ENCODE results near the gene CDC42EP5. TPM values are rescaled to one million over a fixed set of nuclear protein-coding genes. Genes with fewer than 3 reads are reported as not detected.

CDC42EP5 gene
- total RNA-seq, 1 donor from 2014 or later: 8.7 TPM

DNA sequence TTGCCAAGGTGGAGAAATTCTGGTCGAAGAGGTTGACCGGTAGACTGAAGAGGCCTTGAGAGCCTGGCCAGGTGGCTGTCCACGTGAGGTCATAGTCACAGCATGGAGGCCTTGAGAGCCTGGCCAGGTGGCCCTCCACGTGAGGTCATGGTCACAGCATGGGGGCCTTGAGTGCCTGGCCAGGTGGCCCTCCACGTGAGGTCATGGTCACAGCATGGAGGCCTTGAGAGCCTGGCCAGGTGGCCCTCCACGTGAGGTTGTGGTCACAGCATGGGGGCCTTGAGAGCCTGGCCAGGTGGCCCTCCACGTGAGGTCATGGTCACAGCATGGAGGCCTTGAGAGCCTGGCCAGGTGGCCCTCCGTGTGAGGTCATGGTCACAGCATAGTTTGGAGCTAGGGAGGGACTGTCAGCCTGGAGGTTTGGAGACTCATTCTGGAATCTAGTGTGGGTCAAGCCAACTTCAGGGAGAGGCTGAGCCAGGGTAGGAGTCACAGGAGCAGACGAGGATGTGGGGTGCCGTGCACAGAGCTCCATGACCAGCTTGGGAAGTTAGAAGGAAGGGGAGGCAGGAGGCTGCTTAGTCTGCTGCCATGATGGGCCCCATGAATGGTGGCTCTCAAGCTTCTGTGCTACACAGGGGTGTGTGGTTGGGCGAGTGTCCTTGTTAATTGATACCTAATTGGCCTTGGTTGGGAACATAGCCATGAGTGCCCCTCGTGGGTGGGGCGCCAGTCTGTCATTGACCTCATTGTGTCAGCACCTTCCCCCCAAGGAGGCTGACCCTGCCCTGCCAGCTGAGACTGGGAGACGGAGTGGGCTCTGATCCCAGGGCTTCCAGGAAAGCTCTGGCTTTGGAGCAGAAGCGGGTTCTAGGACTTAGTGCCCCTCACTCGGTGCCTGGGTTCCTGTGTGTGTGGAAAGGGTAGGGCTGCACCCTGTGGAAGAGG is 13.5 kb downstream of the CDC42EP5 start:
- H3K27ac ChIP-seq (replicated peaks): no peak overlapping the region

GRCh38 chr19:54458648-54459281 is 14.3 kb downstream of the CDC42EP5 start:
- Histone ChIP-seq H3K4me1 (peaks cover 52% of the 10 kb centered on the region), H3K4me3 (no peak overlapping the region), H3K9me3 (replicated peaks) (no peaks in the 10 kb centered on the region), H3K27ac (replicated peaks) (no peak overlapping the region), H3K27me3 (ENCODE audit: low read depth) (no peaks in the 10 kb centered on the region), H3K36me3 (peaks cover 86% of the 10 kb centered on the region)
- DNase-seq: no peak
- intact Hi-C loops (cut with micrococcal nuclease): no loop called here
- TF ChIP-seq, protein P1, sequence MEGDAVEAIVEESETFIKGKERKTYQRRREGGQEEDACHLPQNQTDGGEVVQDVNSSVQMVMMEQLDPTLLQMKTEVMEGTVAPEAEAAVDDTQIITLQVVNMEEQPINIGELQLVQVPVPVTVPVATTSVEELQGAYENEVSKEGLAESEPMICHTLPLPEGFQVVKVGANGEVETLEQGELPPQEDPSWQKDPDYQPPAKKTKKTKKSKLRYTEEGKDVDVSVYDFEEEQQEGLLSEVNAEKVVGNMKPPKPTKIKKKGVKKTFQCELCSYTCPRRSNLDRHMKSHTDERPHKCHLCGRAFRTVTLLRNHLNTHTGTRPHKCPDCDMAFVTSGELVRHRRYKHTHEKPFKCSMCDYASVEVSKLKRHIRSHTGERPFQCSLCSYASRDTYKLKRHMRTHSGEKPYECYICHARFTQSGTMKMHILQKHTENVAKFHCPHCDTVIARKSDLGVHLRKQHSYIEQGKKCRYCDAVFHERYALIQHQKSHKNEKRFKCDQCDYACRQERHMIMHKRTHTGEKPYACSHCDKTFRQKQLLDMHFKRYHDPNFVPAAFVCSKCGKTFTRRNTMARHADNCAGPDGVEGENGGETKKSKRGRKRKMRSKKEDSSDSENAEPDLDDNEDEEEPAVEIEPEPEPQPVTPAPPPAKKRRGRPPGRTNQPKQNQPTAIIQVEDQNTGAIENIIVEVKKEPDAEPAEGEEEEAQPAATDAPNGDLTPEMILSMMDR (IDR thresholded peaks at IDR 0.05; ENCODE audit: borderline replicate concordance): no peak

More for the DNA sequence above, 13.5 kb downstream of the CDC42EP5 start:
- H3K27me3 ChIP-seq (ENCODE audit: low read depth): no peaks in the 10 kb centered on the region
- intact Hi-C loops (cut with micrococcal nuclease): no loop called here
- H3K4me3 ChIP-seq: no peak overlapping the region
- DNase-seq: no peak
- H3K36me3 ChIP-seq: peaks cover 78% of the 10 kb centered on the region
- TF ChIP-seq, protein P1 (IDR thresholded peaks at IDR 0.05; ENCODE audit: borderline replicate concordance): no peak
- H3K9me3 ChIP-seq (replicated peaks): no peaks in the 10 kb centered on the region
- peaks cover 59% of the 10 kb centered on the region for H3K4me1 ChIP-seq

DNA sequence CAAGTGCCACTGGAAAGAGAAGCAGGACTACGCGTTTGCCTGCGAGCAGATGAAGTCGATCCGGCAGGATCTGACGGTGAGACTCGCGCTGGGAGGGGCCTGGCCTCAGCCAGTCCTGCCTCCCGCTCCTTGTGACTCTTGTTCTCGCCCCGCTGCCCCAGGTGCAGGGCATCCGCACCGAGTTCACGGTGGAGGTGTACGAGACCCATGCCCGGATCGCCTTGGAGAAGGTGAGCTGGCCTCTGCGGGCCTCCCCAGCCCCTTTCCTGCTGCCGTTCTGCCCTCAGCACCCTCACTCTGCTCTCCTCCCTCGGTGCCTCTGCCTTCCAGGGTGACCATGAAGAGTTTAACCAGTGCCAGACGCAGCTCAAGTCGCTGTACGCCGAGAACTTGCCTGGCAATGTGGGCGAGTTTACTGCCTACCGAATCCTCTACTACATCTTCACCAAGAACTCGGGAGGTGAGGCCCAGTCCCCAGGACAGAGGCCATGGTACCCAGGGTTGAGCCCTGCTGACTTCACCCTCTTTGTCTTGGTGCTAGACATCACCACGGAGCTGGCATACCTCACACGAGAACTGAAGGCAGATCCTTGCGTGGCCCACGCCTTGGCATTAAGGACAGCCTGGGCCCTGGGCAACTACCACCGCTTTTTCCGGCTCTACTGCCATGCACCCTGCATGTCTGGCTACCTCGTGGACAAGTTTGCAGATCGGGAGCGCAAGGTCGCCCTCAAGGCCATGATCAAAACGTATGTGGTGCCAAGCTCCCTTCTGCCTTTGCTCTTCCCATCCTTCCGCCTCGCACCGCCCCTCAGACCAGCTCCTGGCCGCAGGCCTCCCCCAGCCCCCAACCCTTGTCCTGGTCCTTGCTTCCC is 15.1 kb downstream of the CDC42EP5 start:
- Histone ChIP-seq H3K9me3 (replicated peaks) (no peaks in the 10 kb centered on the region), H3K4me3 (no peak overlapping the region), H3K4me1 (peaks cover 51% of the 10 kb centered on the region), H3K27me3 (ENCODE audit: low read depth) (no peaks in the 10 kb centered on the region), H3K27ac (replicated peaks) (no peak overlapping the region), H3K36me3 (peaks cover 94% of the 10 kb centered on the region)
- TF ChIP-seq, protein P1 (IDR thresholded peaks at IDR 0.05; ENCODE audit: borderline replicate concordance): no peak
- DNase-seq: no peak
- intact Hi-C loops (cut with micrococcal nuclease): no loop called here

GRCh38 chr19:54456423-54457373 is 16.4 kb downstream of the CDC42EP5 start:
- H3K4me1 ChIP-seq: peaks cover 51% of the 10 kb centered on the region
- no peak overlapping the region for H3K4me3 ChIP-seq
- TF ChIP-seq, protein P1 (IDR thresholded peaks at IDR 0.05; ENCODE audit: borderline replicate concordance): no peak
- intact Hi-C loops (cut with micrococcal nuclease): no loop called here
- H3K36me3 ChIP-seq: peaks cover 100% of the 10 kb centered on the region
- H3K27me3 ChIP-seq (ENCODE audit: low read depth): no peaks in the 10 kb centered on the region
- H3K9me3 ChIP-seq (replicated peaks): no peaks in the 10 kb centered on the region
- H3K27ac ChIP-seq (replicated peaks): no peak overlapping the region
- no peak for DNase-seq

Data from left ventricle myocardium inferior (tissue), 1 donor.